ENCODE data around the gene COLEC12. TPM values are rescaled to one million over a fixed set of nuclear protein-coding genes. Genes with fewer than 3 reads are reported as not detected.
A peak's percentile ranks its signal among the peaks of the same experiment; 100 is the strongest.

The COLEC12 gene
- total and polyA plus RNA-seq, 2 donors (not counting 3 experiments of a cell fraction or from before 2014, with no cell fraction given) = 8.0 to 17.1 TPM

DNA sequence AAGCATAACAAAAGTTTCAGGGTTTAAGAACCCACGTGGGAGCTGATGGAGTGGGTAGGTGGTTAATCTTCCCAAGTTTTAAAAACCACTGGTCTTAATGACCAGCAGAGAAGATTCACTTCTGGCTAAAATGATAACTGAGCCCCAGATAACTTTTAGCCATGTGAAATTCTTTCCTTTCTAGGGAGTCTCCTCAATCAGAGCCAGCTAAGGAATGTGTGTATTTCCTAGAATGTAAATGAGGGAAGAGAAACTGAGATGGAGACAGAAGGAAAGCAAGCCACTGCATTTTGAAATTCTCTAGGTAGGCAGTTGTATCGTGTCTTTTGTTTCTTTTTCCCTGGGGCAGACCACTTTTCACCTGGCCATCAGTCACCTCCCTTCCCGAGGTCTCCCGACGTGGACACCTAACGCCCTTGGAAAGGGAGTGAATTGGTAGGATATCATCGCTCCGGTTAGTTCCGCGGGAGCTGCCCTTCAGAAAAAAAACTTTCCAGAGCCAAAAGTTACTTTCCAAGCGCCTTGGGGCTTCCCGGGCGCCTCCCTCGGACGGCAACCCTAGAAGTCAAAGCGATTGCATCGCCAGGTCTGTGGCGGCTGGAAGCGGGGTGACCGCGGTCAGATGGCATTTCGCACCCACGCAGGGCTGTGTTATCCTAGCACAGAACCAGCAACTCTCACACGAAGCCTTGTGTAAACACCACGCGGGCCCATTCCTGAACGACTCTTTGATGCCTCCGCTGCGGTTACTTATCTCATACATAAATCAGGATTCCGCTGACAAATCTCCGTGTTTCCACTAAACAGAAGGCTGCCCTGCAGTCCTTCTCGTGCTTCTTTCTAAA, 1.3 kb downstream of the COLEC12 start:
- Histone ChIP-seq H3K9me1 (replicated peaks; ENCODE audit: control insufficient read depth, extremely low read depth, insufficient read depth, low read length) (no peaks in the 10 kb centered on the region), H3K27me3 (ENCODE audit: control insufficient read depth in 2 of 2, insufficient read depth in 2 of 2, low read length in 2 of 2) (peaks cover 3 to 15% of the 10 kb centered on the region in 2 experiments), H3K27ac (ENCODE audit: insufficient read depth, low read depth, low read length) (no peak overlapping the region), H2AFZ (ENCODE audit: low read depth, low read length) (peak overlapping the region; percentile 34), H4K20me1 (replicated peaks; ENCODE audit: control insufficient read depth, extremely low read depth, insufficient read depth, low read length) (no peaks in the 10 kb centered on the region), H3K4me3 (replicated peaks in 1 of 3; ENCODE audit: insufficient read depth in 1 of 3, low read depth in 1 of 3, low read length in 3 of 3) (peak overlapping the region; percentile 5 to 58 (median 38)), H3K4me2 (ENCODE audit: insufficient read depth, low read length) (peak overlapping the region; percentile 56), H3K79me2 (ENCODE audit: control insufficient read depth, insufficient read depth, low read length) (no peaks in the 10 kb centered on the region), H3K36me3 (ENCODE audit: control insufficient read depth in 2 of 2, extremely low read depth in 1 of 2, insufficient read depth in 2 of 2, low read length in 2 of 2) (no peaks in the 10 kb centered on the region), H3K4me1 (ENCODE audit: control insufficient read depth, extremely low read depth, insufficient read depth, low read length) (peaks cover 13% of the 10 kb centered on the region), H3K9ac (replicated peaks; ENCODE audit: extremely low read depth, insufficient read depth, low read length) (peak overlapping the region; percentile 34), H3K9me3 (replicated peaks; ENCODE audit: control insufficient read depth, insufficient read depth, low read length) (no peaks in the 10 kb centered on the region)
- intact Hi-C loops (cut with micrococcal nuclease) (loop anchor here (5.0 kb wide), 3 partner anchors 118 to 212 kb away; no protein-coding TSS in a partner anchor), dilution Hi-C loops (cut with MboI; ENCODE audit: extremely low pct_ligation_motif_present, low sequenced_read_pairs) (no loop called here)
- DNase-seq (ENCODE audit: low read depth, low spot score) = peak; percentile 57
- peak; percentile 91 for TF ChIP-seq GATA2 (IDR thresholded peaks at IDR 0.05; ENCODE audit: insufficient read depth, insufficient read length, low read depth, low read length)
- TF ChIP-seq EZH2 (IDR thresholded peaks at IDR 0.05; ENCODE audit: borderline replicate concordance, low read depth, low read length, severe bottlenecking) = peak; percentile 24
- no peak for TF ChIP-seq FOS (IDR thresholded peaks at IDR 0.05; ENCODE audit: borderline replicate concordance, insufficient read depth, low read length)
- TF ChIP-seq, protein P1, sequence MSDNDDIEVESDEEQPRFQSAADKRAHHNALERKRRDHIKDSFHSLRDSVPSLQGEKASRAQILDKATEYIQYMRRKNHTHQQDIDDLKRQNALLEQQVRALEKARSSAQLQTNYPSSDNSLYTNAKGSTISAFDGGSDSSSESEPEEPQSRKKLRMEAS (IDR thresholded peaks at IDR 0.05; ENCODE audit: insufficient read depth, insufficient read length) = no peak
- peak; percentile 60 for FAIRE-seq
- CTCF ChIA-PET = interaction anchor here (1.0 to 1.4 kb wide), 3 partner anchors 15 to 116 kb away, joined by 3 to 4 read pairs (median 3); no protein-coding TSS in a partner anchor
- BruUV-seq (replicated peaks) = TSS peak; percentile 10
- POLR2A ChIA-PET = no interaction called here

DNA sequence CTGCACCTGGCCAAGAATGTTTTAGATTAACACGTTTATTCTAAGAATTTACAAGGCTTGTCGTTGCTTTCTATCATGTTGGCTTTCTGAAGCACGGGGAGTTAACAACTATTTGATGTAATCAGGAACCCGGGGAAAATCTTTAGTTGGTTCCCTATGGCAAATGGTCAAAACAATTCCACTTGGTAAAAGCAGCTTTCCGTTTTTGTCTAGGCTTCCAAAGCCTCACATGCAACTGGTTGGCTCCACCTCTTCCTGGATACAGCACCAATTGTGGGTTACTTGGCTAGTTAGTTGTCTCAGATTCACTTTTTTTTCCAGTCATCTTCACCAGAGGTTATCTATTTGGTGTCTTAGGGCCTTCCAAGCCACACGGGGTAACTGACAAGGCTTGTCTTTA, 2.8 kb downstream of the COLEC12 start:
- peaks cover 3 to 15% of the 10 kb centered on the region in 2 experiments for H3K27me3 ChIP-seq (ENCODE audit: control insufficient read depth in 2 of 2, insufficient read depth in 2 of 2, low read length in 2 of 2)
- ChIA-PET CTCF (interaction anchor here (0.7 to 1.4 kb wide), 3 partner anchors 27 to 118 kb away, joined by 3 to 4 read pairs (median 4); no protein-coding TSS in a partner anchor), POLR2A (no interaction called here)
- no peak for FAIRE-seq
- intact Hi-C loops (cut with micrococcal nuclease) (loop anchor here (1.0 to 5.0 kb wide), 4 partner anchors 22 to 210 kb away; no protein-coding TSS in a partner anchor), dilution Hi-C loops (cut with MboI; ENCODE audit: extremely low pct_ligation_motif_present, low sequenced_read_pairs) (no loop called here)
- H3K36me3 ChIP-seq (ENCODE audit: control insufficient read depth in 2 of 2, extremely low read depth in 1 of 2, insufficient read depth in 2 of 2, low read length in 2 of 2) = no peaks in the 10 kb centered on the region
- H3K4me3 ChIP-seq (replicated peaks in 1 of 3; ENCODE audit: insufficient read depth in 1 of 3, low read depth in 1 of 3, low read length in 3 of 3) = no peak overlapping the region
- no peaks in the 10 kb centered on the region for H3K79me2 ChIP-seq (ENCODE audit: control insufficient read depth, insufficient read depth, low read length)
- no peak overlapping the region for H2AFZ ChIP-seq (ENCODE audit: low read depth, low read length)
- DNase-seq (ENCODE audit: low read depth, low spot score) = no peak
- no peaks in the 10 kb centered on the region for H4K20me1 ChIP-seq (replicated peaks; ENCODE audit: control insufficient read depth, extremely low read depth, insufficient read depth, low read length)
- BruUV-seq (replicated peaks) = no TSS peak
- TF ChIP-seq POLR2A (IDR thresholded peaks at IDR 0.05; ENCODE audit: low read depth, low read length) (no peak), CTCF (IDR thresholded peaks at IDR 0.05; ENCODE audit: extremely low read depth in 1 of 2, insufficient read depth in 1 of 2, low read depth in 1 of 2, low read length in 2 of 2) (no peak), JUN (IDR thresholded peaks at IDR 0.05; ENCODE audit: borderline replicate concordance, insufficient read depth, insufficient read length, low read depth) (no peak), POLR2AphosphoS5 (IDR thresholded peaks at IDR 0.05; ENCODE audit: insufficient read depth, low read depth, low read length) (no peak), FOS (IDR thresholded peaks at IDR 0.05; ENCODE audit: borderline replicate concordance, insufficient read depth, low read length) (no peak)
- TF ChIP-seq, protein P1 (IDR thresholded peaks at IDR 0.05; ENCODE audit: insufficient read depth, insufficient read length) = no peak
- no peaks in the 10 kb centered on the region for H3K9me1 ChIP-seq (replicated peaks; ENCODE audit: control insufficient read depth, extremely low read depth, insufficient read depth, low read length)
- no peak overlapping the region for H3K27ac ChIP-seq (ENCODE audit: insufficient read depth, low read depth, low read length)
- peaks cover 13% of the 10 kb centered on the region for H3K4me1 ChIP-seq (ENCODE audit: control insufficient read depth, extremely low read depth, insufficient read depth, low read length)
- H3K4me2 ChIP-seq (ENCODE audit: insufficient read depth, low read length) = no peak overlapping the region
- no peaks in the 10 kb centered on the region for H3K9me3 ChIP-seq (replicated peaks; ENCODE audit: control insufficient read depth, insufficient read depth, low read length)
- H3K9ac ChIP-seq (replicated peaks; ENCODE audit: extremely low read depth, insufficient read depth, low read length) = no peak overlapping the region
